Activated CD8-positive, alpha-beta T cell treated with anti-CD3 and anti-CD28 coated beads for 36 hours (primary cell): ENCODE measurements around the gene AGAP1. TPM values are rescaled to one million over a fixed set of nuclear protein-coding genes. Genes with fewer than 3 reads are reported as not detected.

Experiments used
- ATAC-seq: fragments of 200-7000 bp; cut with Tn5 transposase; one replicate; pipeline ENCODE4 v1.10.0; 2021; ENCODE audit warnings: mild to moderate bottlenecking, moderate library complexity
- CTCF ChIA-PET: fragments of 350-600 bp; sonication (Branson Sonifier 250); formaldehyde crosslinking; loops from one replicate; lab custom pipeline; 2021; ENCODE audit warnings: antibody characterized with exemption; lab: Charles Lee
- POLR2A ChIA-PET: fragments of 350-600 bp; sonication (Branson Sonifier 250); formaldehyde crosslinking; loops from one replicate; lab custom pipeline; 2021; ENCODE audit warnings: antibody characterized with exemption; lab: Charles Lee
- DNase-seq: peaks from one replicate; pipeline ENCODE4 v3.0.0-alpha.2; 2020
- H3K27ac Mint-ChIP-seq: one replicate; pipeline ENCODE4 v1.8.0; 2021; ENCODE audit warnings: mild to moderate bottlenecking, mixed read lengths
- H3K27me3 Mint-ChIP-seq: one replicate; pipeline ENCODE4 v1.8.0; 2021; ENCODE audit warnings: mixed read lengths
- H3K36me3 Mint-ChIP-seq: one replicate; pipeline ENCODE4 v1.8.0; 2021; ENCODE audit warnings: low read depth, mixed read lengths
- H3K4me1 Mint-ChIP-seq: one replicate; pipeline ENCODE4 v1.8.0; 2021; ENCODE audit warnings: low read depth, mixed read lengths
- H3K4me3 Mint-ChIP-seq: one replicate; pipeline ENCODE4 v1.8.0; 2021; ENCODE audit warnings: mild to moderate bottlenecking, moderate library complexity, mixed read lengths
- H3K9me3 Mint-ChIP-seq: one replicate; pipeline ENCODE4 v1.8.0; 2021; ENCODE audit warnings: mixed read lengths
- intact Hi-C: fragments of 100-400 bp; cut with micrococcal nuclease; formaldehyde crosslinking; loops from one replicate; pipeline ENCODE4 v1.10.0; 2022
- total RNA-seq, 2 experiments: library from RNA; stranded (reverse); gene quantifications; one replicate each; pipeline ENCODE4 v1.2.3, GENCODE V29; 2021
- TF ChIP-seq, protein P1 (sequence below): fragments of 200-600 bp; IDR thresholded peaks from one replicate; pipeline ENCODE4 v1.8.0; 2022; ENCODE audit warnings: antibody characterized with exemption, mild to moderate bottlenecking

AGAP1 gene
- total RNA-seq, 2 experiments from 2014 or later: 2.5 to 2.9 TPM

GRCh38 chr2:235498946-235499812, 5.3 kb downstream of the AGAP1 start:
- CTCF ChIA-PET: no interaction called here

GRCh38 chr2:235500110-235500760, 6.4 kb downstream of the AGAP1 start:
- CTCF ChIA-PET: interaction anchor here (1.3 kb wide), 1 partner anchor 8 kb away, joined by 5 read pairs; no protein-coding TSS in a partner anchor
- Mint-ChIP-seq H3K36me3 (no peaks in the 10 kb centered on the region), H3K4me1 (peaks cover 15% of the 10 kb centered on the region), H3K27me3 (peaks cover 58% of the 10 kb centered on the region), H3K9me3 (no peaks in the 10 kb centered on the region), H3K4me3 (no peak overlapping the region), H3K27ac (no peak overlapping the region)
- DNase-seq (no peak), ATAC-seq (no peak)
- TF ChIP-seq, protein P1, sequence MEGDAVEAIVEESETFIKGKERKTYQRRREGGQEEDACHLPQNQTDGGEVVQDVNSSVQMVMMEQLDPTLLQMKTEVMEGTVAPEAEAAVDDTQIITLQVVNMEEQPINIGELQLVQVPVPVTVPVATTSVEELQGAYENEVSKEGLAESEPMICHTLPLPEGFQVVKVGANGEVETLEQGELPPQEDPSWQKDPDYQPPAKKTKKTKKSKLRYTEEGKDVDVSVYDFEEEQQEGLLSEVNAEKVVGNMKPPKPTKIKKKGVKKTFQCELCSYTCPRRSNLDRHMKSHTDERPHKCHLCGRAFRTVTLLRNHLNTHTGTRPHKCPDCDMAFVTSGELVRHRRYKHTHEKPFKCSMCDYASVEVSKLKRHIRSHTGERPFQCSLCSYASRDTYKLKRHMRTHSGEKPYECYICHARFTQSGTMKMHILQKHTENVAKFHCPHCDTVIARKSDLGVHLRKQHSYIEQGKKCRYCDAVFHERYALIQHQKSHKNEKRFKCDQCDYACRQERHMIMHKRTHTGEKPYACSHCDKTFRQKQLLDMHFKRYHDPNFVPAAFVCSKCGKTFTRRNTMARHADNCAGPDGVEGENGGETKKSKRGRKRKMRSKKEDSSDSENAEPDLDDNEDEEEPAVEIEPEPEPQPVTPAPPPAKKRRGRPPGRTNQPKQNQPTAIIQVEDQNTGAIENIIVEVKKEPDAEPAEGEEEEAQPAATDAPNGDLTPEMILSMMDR: no peak
- intact Hi-C loops: no loop called here
- POLR2A ChIA-PET: no interaction called here

More at GRCh38 chr2:235498946-235499812, 5.3 kb downstream of the AGAP1 start:
- no peak for ATAC-seq
- DNase-seq: no peak
- H3K27me3 Mint-ChIP-seq: peaks cover 60% of the 10 kb centered on the region
- H3K4me3 Mint-ChIP-seq: no peak overlapping the region
- H3K4me1 Mint-ChIP-seq: peaks cover 16% of the 10 kb centered on the region
- H3K36me3 Mint-ChIP-seq: no peaks in the 10 kb centered on the region
- H3K9me3 Mint-ChIP-seq: no peaks in the 10 kb centered on the region
- TF ChIP-seq, protein P1: no peak
- intact Hi-C loops: no loop called here
- H3K27ac Mint-ChIP-seq: no peak overlapping the region
- POLR2A ChIA-PET: no interaction called here

DNA sequence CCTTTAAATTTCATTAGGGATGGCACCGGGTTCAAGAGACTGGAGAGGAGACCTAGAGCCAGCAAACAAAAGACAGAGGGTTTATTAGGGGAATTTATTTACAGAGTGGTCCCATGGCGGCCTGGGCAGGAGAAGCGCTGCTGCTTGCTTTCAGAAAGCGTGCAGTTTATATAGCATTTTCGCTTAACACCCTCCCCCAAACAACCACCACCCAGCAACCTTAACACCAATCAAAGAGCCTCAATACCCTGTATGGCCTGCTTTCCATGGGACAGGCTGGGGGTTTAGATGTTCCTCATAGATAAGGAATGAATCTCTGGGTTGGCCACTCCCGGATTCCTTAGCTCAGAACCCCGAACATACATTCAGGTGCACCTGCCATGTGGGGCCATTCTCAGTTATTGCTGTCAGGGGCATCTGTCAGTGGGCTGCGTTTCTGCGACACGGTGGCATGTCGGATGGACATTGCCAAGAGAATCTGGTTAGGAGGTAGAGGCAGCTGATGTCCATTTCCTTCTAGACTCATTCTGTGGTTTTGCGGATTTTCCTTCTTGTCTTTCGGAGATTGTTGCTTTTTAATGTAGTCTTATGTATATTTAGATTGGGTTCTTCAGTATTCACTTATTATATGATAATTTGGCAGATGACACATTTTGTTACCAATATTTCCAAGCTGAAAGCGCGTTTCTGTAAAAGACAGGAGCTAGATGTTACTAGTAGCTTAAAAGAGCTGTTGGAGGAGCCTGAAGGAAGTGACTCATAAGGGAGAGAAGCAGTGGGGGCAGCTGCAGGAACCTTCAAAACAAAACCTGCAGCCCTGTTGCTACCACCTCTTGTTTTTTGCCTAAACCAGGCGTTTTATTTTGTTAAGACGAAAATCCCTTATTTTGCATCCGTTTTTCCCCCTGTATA, 7.2 kb downstream of the AGAP1 start:
- H3K9me3 Mint-ChIP-seq: no peaks in the 10 kb centered on the region
- DNase-seq (peak; percentile 44), ATAC-seq (peak; percentile 88)
- ChIA-PET CTCF (interaction anchor here (0.6 to 1.3 kb wide), 2 partner anchors 9 to 17 kb away, joined by 4 to 5 read pairs; no protein-coding TSS in a partner anchor), POLR2A (no interaction called here)
- no peaks in the 10 kb centered on the region for H3K36me3 Mint-ChIP-seq
- intact Hi-C loops: no loop called here
- H3K4me3 Mint-ChIP-seq: no peak overlapping the region
- no peak overlapping the region for H3K27ac Mint-ChIP-seq
- peaks cover 55% of the 10 kb centered on the region for H3K27me3 Mint-ChIP-seq
- H3K4me1 Mint-ChIP-seq: peaks cover 13% of the 10 kb centered on the region
- TF ChIP-seq, protein P1: no peak

- Mint-ChIP-seq H3K36me3 (no peaks in the 10 kb centered on the region), H3K9me3 (no peaks in the 10 kb centered on the region), H3K27ac (no peak overlapping the region), H3K4me1 (peaks cover 13% of the 10 kb centered on the region), H3K27me3 (peaks cover 49% of the 10 kb centered on the region), H3K4me3 (no peak overlapping the region)
- ATAC-seq (peak; percentile 27), DNase-seq (peak; percentile 15)
- TF ChIP-seq, protein P1: no peak
- ChIA-PET CTCF (interaction anchor here (0.6 to 1.3 kb wide), 2 partner anchors 10 to 18 kb away, joined by 4 to 5 read pairs; no protein-coding TSS in a partner anchor), POLR2A (no interaction called here)
- intact Hi-C loops: no loop called here
These were observed 7.8 kb downstream of the AGAP1 start for GRCh38 chr2:235501673-235502031.
